Measurements from ENCODE around the gene GBGT1. TPM values are rescaled to one million over a fixed set of nuclear protein-coding genes. Genes with fewer than 3 reads are reported as not detected.

GBGT1 gene
- total RNA-seq: 2.4 and 3.2 TPM in 2 replicates

GRCh38 chr9:133163504-133164172 is at the start of gene GBGT1:
GBGT1 (minus strand) TSS chr9:133163914; CDS start chr9:133162412, 1,502 bp downstream.

GRCh38 chr9:133208880-133209300 is 45.2 kb upstream of the GBGT1 start, which contains the start of gene OBP2B:
OBP2B (minus strand) TSS chr9:133209250; CDS start chr9:133209199, 51 bp downstream.

GRCh38 chr9:133121198-133121914 is 42.4 kb downstream of the GBGT1 start, which contains the start of gene RALGDS:
RALGDS (minus strand) TSS chr9:133121240; CDS start chr9:133121154, 86 bp downstream.

Other genes starting within 250 kb of the GBGT1 start
- 17.4 and 20.3 TPM in 2 replicates for gene TSC1, start 219.3 kb downstream of the GBGT1 start, total RNA-seq
- under 0.01 TPM in 1 of 2 replicates, not detected in the other for gene GFI1B, start 185.2 kb downstream of the GBGT1 start, total RNA-seq
- 55.5 and 59.3 TPM in 2 replicates for gene GTF3C5, start 132.9 kb downstream of the GBGT1 start, total RNA-seq
- 0.17 and 0.30 TPM in 2 replicates for gene CEL, start 101.9 kb downstream of the GBGT1 start, total RNA-seq
- 17.2 and 19.5 TPM in 2 replicates for gene RALGDS, start 42.7 kb downstream of the GBGT1 start, total RNA-seq
- gene OBP2B, start 45.3 kb upstream of the GBGT1 start, total RNA-seq: not detected in 2 replicates
- not detected in 2 replicates for gene ABO, start 111.3 kb upstream of the GBGT1 start, total RNA-seq
- gene SURF6, start 172.3 kb upstream of the GBGT1 start, total RNA-seq: 5.9 and 7.3 TPM in 2 replicates
- gene MED22, start 184.2 kb upstream of the GBGT1 start, total RNA-seq: 17.7 and 18.6 TPM in 2 replicates
- 2,817 and 2,965 TPM in 2 replicates for gene RPL7A, start 184.3 kb upstream of the GBGT1 start, total RNA-seq
- 38.3 and 43.6 TPM in 2 replicates for gene SURF1, start 192.6 kb upstream of the GBGT1 start, total RNA-seq
- gene SURF2, start 192.6 kb upstream of the GBGT1 start, total RNA-seq: 21.5 and 46.7 TPM in 2 replicates
- gene SURF4, start 212.1 kb upstream of the GBGT1 start, total RNA-seq: 326 and 332 TPM in 2 replicates
- not detected in 2 replicates for gene STKLD1, start 212.5 kb upstream of the GBGT1 start, total RNA-seq

Data from bronchus fibroblast of lung (primary cell).